IMR-90 (cell line): ENCODE results near the gene PSAP. TPM values are rescaled to one million over a fixed set of nuclear protein-coding genes. Genes with fewer than 3 reads are reported as not detected.

ENCODE experiments used
- ATAC-seq: fragments of 200-7000 bp; cut with Tn5 transposase; 2 replicates; pipeline ENCODE4 v1.9.1; 2020; ENCODE audit warnings: low read depth, mild to moderate bottlenecking, moderate library complexity
- BruUV-seq: library from RNA; stranded (reverse); fragments of 400-500 nt; replicated peaks from 2 replicates; lab custom pipeline; 2021; lab: Mats Ljungman, UMichigan
- CTCF ChIA-PET: fragments of 300-600 bp; formaldehyde crosslinking; extraction: SDS; loops from one replicate; lab custom pipeline; 2021; ENCODE audit warnings: antibody characterized with exemption; lab: Yijun Ruan, JAX
- POLR2A ChIA-PET: fragments of 300-600 bp; sonication (Branson Sonifier 250); formaldehyde crosslinking; loops from one replicate; lab custom pipeline; 2022; ENCODE audit warnings: antibody characterized with exemption; ENCODE audit not compliant: unreplicated experiment; lab: Charles Lee
- DNase-seq: peaks from one replicate; pipeline ENCODE4 v3.0.0; 2013
- H2AFZ ChIP-seq: replicated peaks from 2 replicates; pipeline ENCODE3; 2013; ENCODE audit warnings: low read length, mild to moderate bottlenecking; ENCODE audit not compliant: poor library complexity
- H2AK5ac ChIP-seq: 2 replicates; pipeline ENCODE4 v1.6.1; 2013; ENCODE audit warnings: low read depth, low read length, inconsistent platforms
- H2AK9ac ChIP-seq: replicated peaks from 2 replicates; pipeline ENCODE3; 2013; ENCODE audit warnings: mild to moderate bottlenecking, low read depth, low read length, moderate library complexity; ENCODE audit not compliant: poor library complexity
- H2BK120ac ChIP-seq: 2 replicates; pipeline ENCODE4 v1.6.1; 2013; ENCODE audit warnings: low read depth, low read length, inconsistent platforms
- H2BK15ac ChIP-seq: 3 replicates; pipeline ENCODE4 v1.6.1; 2013; ENCODE audit warnings: low read depth, low read length, inconsistent platforms
- H2BK20ac ChIP-seq: 2 replicates; pipeline ENCODE4 v1.6.1; 2013; ENCODE audit warnings: low read depth, mild to moderate bottlenecking, inconsistent platforms, low read length, moderate library complexity
- H2BK5ac ChIP-seq: 2 replicates; pipeline ENCODE4 v1.6.1; 2013; ENCODE audit warnings: mild to moderate bottlenecking, low read depth, low read length, inconsistent platforms; ENCODE audit not compliant: poor library complexity, severe bottlenecking
- H3K14ac ChIP-seq: replicated peaks from 2 replicates; pipeline ENCODE4 v1.6.1; 2013; ENCODE audit warnings: low read depth, low read length, inconsistent platforms
- H3K18ac ChIP-seq: 2 replicates; pipeline ENCODE4 v1.6.1; 2013; ENCODE audit warnings: low read depth, low read length, control low read depth
- H3K23ac ChIP-seq: 2 replicates; pipeline ENCODE4 v1.6.1; 2013; ENCODE audit warnings: low read depth, low read length, inconsistent platforms
- H3K27ac ChIP-seq: 2 replicates; pipeline ENCODE4 v1.5.1; 2013; ENCODE audit warnings: mild to moderate bottlenecking, control low read depth, low read length; ENCODE audit not compliant: insufficient read depth
- H3K27me3 ChIP-seq: 2 replicates; pipeline ENCODE4 v1.6.1; 2013; ENCODE audit warnings: low read length; ENCODE audit not compliant: control insufficient read depth, insufficient read depth
- H3K36me3 ChIP-seq: 2 replicates; pipeline ENCODE4 v1.6.1; 2013; ENCODE audit warnings: low read length, mixed read lengths; ENCODE audit not compliant: control insufficient read depth, insufficient read depth
- H3K4ac ChIP-seq: 2 replicates; pipeline ENCODE4 v1.6.1; 2013; ENCODE audit warnings: low read depth, low read length, inconsistent platforms
- H3K4me1 ChIP-seq: 2 replicates; pipeline ENCODE4 v1.6.1; 2013; ENCODE audit warnings: low read length, mixed read lengths; ENCODE audit not compliant: control insufficient read depth, insufficient read depth
- H3K4me2 ChIP-seq: 2 replicates; pipeline ENCODE4 v1.6.1; 2013; ENCODE audit warnings: low read depth, mild to moderate bottlenecking, control low read depth, low read length, moderate library complexity
- H3K4me3 ChIP-seq: 2 replicates; pipeline ENCODE4 v1.5.1; 2013; ENCODE audit warnings: low read depth, mild to moderate bottlenecking, control low read depth, low read length, moderate library complexity; ENCODE audit not compliant: insufficient read depth
- H3K56ac ChIP-seq: 2 replicates; pipeline ENCODE4 v1.6.1; 2013; ENCODE audit warnings: low read length, inconsistent platforms; ENCODE audit not compliant: insufficient read depth; ENCODE audit errors: extremely low read depth
- H3K79me1 ChIP-seq, 2 experiments: 2 replicates each; pipeline ENCODE4 v1.6.1; 2013; ENCODE audit warnings: low read length in 2 of 2, inconsistent platforms in 1 of 2, low read depth in 1 of 2
- H3K9ac ChIP-seq: 2 replicates; pipeline ENCODE4 v1.6.1; 2013; ENCODE audit warnings: low read depth, low read length, control low read depth
- H3K9me1 ChIP-seq: 2 replicates; pipeline ENCODE4 v1.6.1; 2013; ENCODE audit warnings: low read length, inconsistent platforms; ENCODE audit not compliant: insufficient read depth
- H3K9me3 ChIP-seq: 2 replicates; pipeline ENCODE4 v1.6.1; 2013; ENCODE audit warnings: low read length; ENCODE audit not compliant: control insufficient read depth, insufficient read depth
- H4K20me1 ChIP-seq: 2 replicates; pipeline ENCODE4 v1.6.1; 2013; ENCODE audit warnings: low read length, inconsistent platforms; ENCODE audit not compliant: insufficient read depth
- H4K5ac ChIP-seq: 2 replicates; pipeline ENCODE4 v1.6.1; 2013; ENCODE audit warnings: mild to moderate bottlenecking, low read depth, low read length, control low read depth
- H4K8ac ChIP-seq, 2 experiments: 2 replicates each; pipeline ENCODE4 v1.6.1; 2013; ENCODE audit warnings: low read depth in 2 of 2, low read length in 2 of 2, control low read depth in 1 of 2, inconsistent platforms in 1 of 2
- H4K91ac ChIP-seq: 2 replicates; pipeline ENCODE4 v1.6.1; 2013; ENCODE audit warnings: low read depth, low read length, inconsistent platforms; ENCODE audit not compliant: insufficient read depth
- BHLHE40 ChIP-seq: fragments of 150-350 bp; IDR thresholded peaks from 2 replicates; pipeline ENCODE4 v1.6.1; 2016; ENCODE audit warnings: mild to moderate bottlenecking, low read depth, low read length
- CEBPB ChIP-seq: IDR thresholded peaks from 2 replicates; pipeline ENCODE4 v1.6.1; 2012; ENCODE audit warnings: low read depth, low read length, improper control_type of control experiment
- CTCF ChIP-seq: conservative IDR thresholded peaks from 2 replicates; pipeline ENCODE4 v1.5.1; 2012; ENCODE audit warnings: mild to moderate bottlenecking, low read depth, low read length, improper control_type of control experiment
- MAFK ChIP-seq: IDR thresholded peaks from 2 replicates; pipeline ENCODE4 v1.6.1; 2012; ENCODE audit warnings: low read depth, low read length, improper control_type of control experiment
- MAZ ChIP-seq: IDR thresholded peaks from 2 replicates; pipeline ENCODE4 v1.6.1; 2012; ENCODE audit warnings: low read depth, mild to moderate bottlenecking, low read length, improper control_type of control experiment, moderate library complexity, borderline replicate concordance
- NFE2L2 ChIP-seq: fragments of 150-350 bp; IDR thresholded peaks from 2 replicates; pipeline ENCODE4 v1.6.1; 2016; ENCODE audit warnings: low read depth, mild to moderate bottlenecking, low read length
- RAD21 ChIP-seq: IDR thresholded peaks from 2 replicates; pipeline ENCODE4 v1.6.1; 2012; ENCODE audit warnings: low read length, improper control_type of control experiment
- RFX5 ChIP-seq: IDR thresholded peaks from 2 replicates; pipeline ENCODE4 v1.8.0; 2012; ENCODE audit warnings: low read depth, mild to moderate bottlenecking, low read length, moderate library complexity
- SMC3 ChIP-seq: fragments of 150-350 bp; IDR thresholded peaks from 2 replicates; pipeline ENCODE4 v1.6.1; 2016; ENCODE audit warnings: low read depth, mild to moderate bottlenecking, antibody characterized with exemption, low read length, moderate library complexity
- WGBS, 2 experiments: methylation state at CpG; one replicate each; pipeline versions ENCODE4 v1.1.5 to v1.1.7; 2013; ENCODE audit warnings: missing lambda C conversion rate in 2 of 2; ENCODE audit not compliant: insufficient read length in 1 of 2; ENCODE audit errors: extremely low coverage in 2 of 2; 5-methylcytosine and 5-hydroxymethylcytosine counted together
- dilution Hi-C: fragments of 300-500 bp; cut with HindIII; formaldehyde crosslinking; loops from one replicate; pipeline ENCODE4 v1.14.3; 2018; ENCODE audit warnings: low sequenced_read_pairs; ENCODE audit not compliant: unreplicated experiment
- in situ Hi-C: fragments of 300-500 bp; cut with MboI; formaldehyde crosslinking; loops from 3 replicates; pipeline ENCODE4 v1.14.3; 2019; ENCODE audit warnings: low sequenced_read_pairs, inconsistent platforms, mixed read lengths
- intact Hi-C: fragments of 100-400 bp; cut with micrococcal nuclease; formaldehyde crosslinking; loops from 2 replicates; pipeline ENCODE4 v1.10.0; 2022
- polyA plus RNA-seq, 3 experiments: library from polyadenylated mRNA; depleted of rRNA; stranded (reverse); fragments of >200 nt; gene quantifications; 2 replicates each; pipeline ENCODE4 v1.2.3, GENCODE V29; 2012; ENCODE audit warnings: low replicate concordance in 1 of 3
- total RNA-seq: library from RNA; depleted of rRNA; stranded (reverse); fragments of >200 nt; gene quantifications from 2 replicates; pipeline ENCODE4 v1.2.3, GENCODE V29; 2012

The PSAP gene
- total and polyA plus RNA-seq, 2 of the 4 experiments (the other 2 are of a cell fraction): 216 to 876 TPM

- Histone ChIP-seq H3K36me3 (no peaks in the 10 kb centered on the region), H3K9me3 (no peaks in the 10 kb centered on the region), H3K27me3 (peaks cover 37% of the 10 kb centered on the region), H4K91ac (no peak overlapping the region), H3K79me1 (no peaks in the 10 kb centered on the region), H3K4me2 (no peak overlapping the region), H2AK5ac (no peak overlapping the region), H3K9me1 (no peaks in the 10 kb centered on the region), H3K9ac (no peak overlapping the region), H2AK9ac (no peak overlapping the region), H3K56ac (no peak overlapping the region), H3K4ac (no peak overlapping the region), H4K20me1 (no peaks in the 10 kb centered on the region), H3K23ac (no peak overlapping the region), H2AFZ (no peak overlapping the region), H3K18ac (no peak overlapping the region), H3K4me1 (no peaks in the 10 kb centered on the region), H2BK5ac (no peak overlapping the region), H4K5ac (no peak overlapping the region), H2BK120ac (no peak overlapping the region), H2BK20ac (no peak overlapping the region), H3K27ac (no peak overlapping the region), H4K8ac (no peak overlapping the region), H2BK15ac (no peak overlapping the region), H3K14ac (no peak overlapping the region), H3K4me3 (no peak overlapping the region)
- CTCF ChIA-PET: no interaction called here
- 75% methylated on average over 1 of the region's 4 CpGs; no CpG with 5 or more reads in 1 of the 2 experiments for WGBS, 2 experiments
- POLR2A ChIA-PET: no interaction called here
- ATAC-seq (no peak), DNase-seq (no peak)
- in situ Hi-C loops (no loop called here), dilution Hi-C loops (no loop called here), intact Hi-C loops (no loop called here)
- TF ChIP-seq CTCF (no peak), CEBPB (no peak), NFE2L2 (no peak), RFX5 (no peak), SMC3 (no peak), MAZ (no peak), RAD21 (no peak), BHLHE40 (no peak), MAFK (no peak)
- BruUV-seq: no TSS peak
These were observed 47.0 kb downstream of the PSAP start for GRCh38 chr10:71804077-71804476.
